PC-9 (cell line): ENCODE data around the gene UNC13C. TPM values are rescaled to one million over a fixed set of nuclear protein-coding genes. Genes with fewer than 3 reads are reported as not detected.

ENCODE experiments used
- BruUV-seq: library from RNA; stranded (reverse); fragments of 400-500 nt; replicated peaks from 2 replicates; lab custom pipeline; 2021; lab: Mats Ljungman, UMichigan
- CTCF ChIA-PET: fragments of 300-600 bp; sonication (Branson Sonifier 250); formaldehyde crosslinking; loops from one replicate; lab custom pipeline; 2022; ENCODE audit warnings: antibody characterized with exemption; lab: Charles Lee
- POLR2A ChIA-PET: fragments of 300-600 bp; sonication (Branson Sonifier 250); formaldehyde crosslinking; loops from one replicate; lab custom pipeline; 2022; ENCODE audit warnings: antibody characterized with exemption; ENCODE audit not compliant: unreplicated experiment; lab: Charles Lee
- DNase-seq, 2 experiments: peaks; one replicate each; pipeline versions ENCODE4 v3.0.0 to v3.0.0-alpha.2; 2015 to 2022; ENCODE audit warnings: mixed read lengths in 1 of 2
- H2AFZ ChIP-seq: fragments of 200-600 bp; sonication (generic); 2 replicates; pipeline ENCODE4 v1.8.1; 2017; ENCODE audit warnings: antibody characterized with exemption
- H3F3A ChIP-seq: fragments of 200-600 bp; sonication (generic); 2 replicates; pipeline ENCODE4 v1.8.1; 2017; ENCODE audit warnings: antibody characterized with exemption, mild to moderate bottlenecking, low read depth; ENCODE audit not compliant: insufficient read depth
- H3K27ac ChIP-seq: fragments of 200-600 bp; sonication (generic); 2 replicates; pipeline ENCODE4 v1.6.1; 2016; ENCODE audit warnings: mixed run types
- H3K27me3 ChIP-seq: fragments of 200-600 bp; sonication (generic); 2 replicates; pipeline ENCODE4 v1.6.1; 2016; ENCODE audit warnings: low read depth, mixed run types; ENCODE audit not compliant: insufficient read depth
- H3K36me3 ChIP-seq: fragments of 200-600 bp; sonication (generic); 2 replicates; pipeline ENCODE4 v1.6.1; 2016; ENCODE audit warnings: low read depth, mixed run types
- H3K4me1 ChIP-seq: fragments of 200-600 bp; sonication (generic); replicated peaks from 2 replicates; pipeline ENCODE4 v1.6.1; 2016; ENCODE audit warnings: mixed run types; ENCODE audit not compliant: insufficient read depth
- H3K4me2 ChIP-seq: fragments of 200-600 bp; sonication (generic); 2 replicates; pipeline ENCODE4 v1.6.1; 2017; ENCODE audit warnings: mixed run types
- H3K4me3 ChIP-seq: fragments of 200-600 bp; sonication (generic); 2 replicates; pipeline ENCODE4 v1.6.1; 2016; ENCODE audit warnings: mixed run types
- H3K79me2 ChIP-seq: fragments of 200-600 bp; sonication (generic); 2 replicates; pipeline ENCODE4 v1.6.1; 2017; ENCODE audit warnings: low read depth, mixed run types
- H3K9me2 ChIP-seq: fragments of 200-600 bp; sonication (generic); 2 replicates; pipeline ENCODE4 v1.8.1; 2017; ENCODE audit warnings: mild to moderate bottlenecking; ENCODE audit not compliant: insufficient read depth
- H3K9me3 ChIP-seq: fragments of 200-600 bp; sonication (generic); 2 replicates; pipeline ENCODE4 v1.8.1; 2016; ENCODE audit warnings: low read depth; ENCODE audit not compliant: insufficient read depth
- H4K20me1 ChIP-seq: fragments of 200-600 bp; sonication (generic); 2 replicates; pipeline ENCODE4 v1.8.1; 2017; ENCODE audit not compliant: insufficient read depth
- CTCF ChIP-seq: fragments of 200-600 bp; sonication (generic); conservative IDR thresholded peaks from 2 replicates; pipeline ENCODE4 v1.6.1; 2017; ENCODE audit warnings: mixed run types, antibody characterized with exemption, mild to moderate bottlenecking, moderate library complexity
- EZH2 ChIP-seq: fragments of 200-600 bp; sonication (generic); IDR thresholded peaks from 2 replicates; pipeline ENCODE4 v1.8.0; 2017; ENCODE audit warnings: antibody characterized with exemption, low read depth
- intact Hi-C: fragments of 100-400 bp; cut with micrococcal nuclease; formaldehyde crosslinking; loops from one replicate; pipeline ENCODE4 v1.10.0; 2022; ENCODE audit not compliant: unreplicated experiment
- total RNA-seq: library from RNA; stranded (reverse); gene quantifications from 2 replicates; pipeline ENCODE4 v1.2.3, GENCODE V29; 2021

UNC13C gene
- total RNA-seq, 1 experiment from 2014 or later = not detected

- H3K36me3 ChIP-seq = no peaks in the 10 kb centered on the region
- no peak for TF ChIP-seq EZH2
- TF ChIP-seq CTCF = no peak
- POLR2A ChIA-PET = no interaction called here
- no peak overlapping the region for H2AFZ ChIP-seq
- H3K27ac ChIP-seq = no peak overlapping the region
- CTCF ChIA-PET = no interaction called here
- H3F3A ChIP-seq = no peaks in the 10 kb centered on the region
- no peaks in the 10 kb centered on the region for H3K9me3 ChIP-seq
- no peak for DNase-seq
- intact Hi-C loops = no loop called here
- H3K9me2 ChIP-seq = no peaks in the 10 kb centered on the region
- H3K79me2 ChIP-seq = no peaks in the 10 kb centered on the region
- no peak overlapping the region for H3K4me3 ChIP-seq
- no peaks in the 10 kb centered on the region for H3K4me1 ChIP-seq
- H3K4me2 ChIP-seq = no peak overlapping the region
- no peaks in the 10 kb centered on the region for H4K20me1 ChIP-seq
- no peaks in the 10 kb centered on the region for H3K27me3 ChIP-seq
- BruUV-seq = no TSS peak
These were observed 209.1 kb downstream of the UNC13C start for GRCh38 chr15:54187325-54187724.

- intact Hi-C loops = no loop called here
- ChIA-PET CTCF (no interaction called here), POLR2A (no interaction called here)
- Histone ChIP-seq H3K27me3 (no peaks in the 10 kb centered on the region), H3K9me2 (no peaks in the 10 kb centered on the region), H3K9me3 (no peaks in the 10 kb centered on the region), H3F3A (no peaks in the 10 kb centered on the region), H3K4me3 (no peak overlapping the region), H2AFZ (no peak overlapping the region), H3K4me2 (no peak overlapping the region), H3K36me3 (no peaks in the 10 kb centered on the region), H3K27ac (no peak overlapping the region), H3K79me2 (no peaks in the 10 kb centered on the region), H4K20me1 (no peaks in the 10 kb centered on the region), H3K4me1 (no peaks in the 10 kb centered on the region)
- TF ChIP-seq EZH2 (no peak), CTCF (no peak)
- DNase-seq = no peak
- BruUV-seq = no TSS peak
These were observed 219.8 kb downstream of the UNC13C start for GRCh38 chr15:54197995-54198394.

GRCh38 chr15:54206586-54207321 lies 228.5 kb downstream of the UNC13C start:
- BruUV-seq = no TSS peak
- TF ChIP-seq EZH2 (no peak), CTCF (no peak)
- H3K79me2 ChIP-seq = no peaks in the 10 kb centered on the region
- H3K36me3 ChIP-seq = no peaks in the 10 kb centered on the region
- no peak overlapping the region for H3K27ac ChIP-seq
- no peak overlapping the region for H3K4me3 ChIP-seq
- H2AFZ ChIP-seq = no peak overlapping the region
- POLR2A ChIA-PET = no interaction called here
- CTCF ChIA-PET = no interaction called here
- no peaks in the 10 kb centered on the region for H3K4me1 ChIP-seq
- no peaks in the 10 kb centered on the region for H3F3A ChIP-seq
- no peak overlapping the region for H3K4me2 ChIP-seq
- intact Hi-C loops = no loop called here
- H4K20me1 ChIP-seq = no peaks in the 10 kb centered on the region
- no peaks in the 10 kb centered on the region for H3K9me3 ChIP-seq
- DNase-seq = no peak
- H3K27me3 ChIP-seq = no peaks in the 10 kb centered on the region
- no peaks in the 10 kb centered on the region for H3K9me2 ChIP-seq
